Superior temporal gyrus (tissue), 1 donor: Measurements from ENCODE around the gene PPM1H.

ENCODE experiments used
- DNase-seq: peaks from one replicate; pipeline ENCODE4 v3.0.0-alpha.2; 2016; ENCODE audit errors: extremely low spot score

Gene PPM1H

DNA sequence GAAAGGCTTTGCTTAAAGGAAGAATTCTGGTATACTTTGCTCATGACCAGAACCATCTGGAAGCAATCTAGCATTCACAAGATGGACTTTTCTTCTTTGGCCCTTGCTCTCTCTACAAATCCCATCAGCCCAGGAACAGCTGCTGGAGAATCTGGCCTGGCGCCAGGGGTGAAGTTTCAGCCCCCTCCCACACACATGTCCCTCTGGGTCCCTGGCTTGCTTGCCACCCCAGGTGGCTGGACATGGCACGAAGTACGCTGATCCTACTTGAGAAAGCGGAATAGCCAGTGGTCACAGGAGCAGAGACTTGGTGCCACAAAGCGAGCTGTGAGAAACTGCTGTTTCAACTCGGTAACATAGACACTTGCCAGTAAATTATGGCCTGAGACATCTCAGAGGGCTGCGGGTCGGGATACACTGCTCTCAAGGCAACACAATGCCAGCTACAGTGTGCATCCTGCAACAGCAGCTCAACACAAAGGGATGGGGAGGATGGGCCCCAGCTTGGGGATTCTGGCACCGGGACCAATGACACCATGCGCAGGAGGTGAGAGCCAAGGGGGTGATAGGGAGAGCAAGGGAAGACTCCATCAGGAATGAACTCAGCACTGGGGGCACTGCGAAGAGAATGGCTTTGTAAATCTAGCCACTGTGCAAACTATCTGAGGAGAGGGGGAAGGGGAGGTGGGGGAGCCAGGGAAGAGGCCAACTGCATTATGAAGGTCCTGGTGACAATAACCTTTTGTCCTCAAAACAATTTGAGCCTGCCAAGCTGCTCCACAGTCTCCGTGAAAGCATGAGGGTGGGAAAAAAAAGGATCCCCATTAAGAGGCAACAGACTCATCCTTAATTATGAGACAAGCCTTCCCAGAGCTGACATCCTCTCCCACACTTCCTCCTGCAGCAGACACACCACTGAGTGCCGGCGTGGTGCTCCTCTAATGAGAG is 219.9 kb downstream of the PPM1H start:
- DNase-seq, result no peak

DNA sequence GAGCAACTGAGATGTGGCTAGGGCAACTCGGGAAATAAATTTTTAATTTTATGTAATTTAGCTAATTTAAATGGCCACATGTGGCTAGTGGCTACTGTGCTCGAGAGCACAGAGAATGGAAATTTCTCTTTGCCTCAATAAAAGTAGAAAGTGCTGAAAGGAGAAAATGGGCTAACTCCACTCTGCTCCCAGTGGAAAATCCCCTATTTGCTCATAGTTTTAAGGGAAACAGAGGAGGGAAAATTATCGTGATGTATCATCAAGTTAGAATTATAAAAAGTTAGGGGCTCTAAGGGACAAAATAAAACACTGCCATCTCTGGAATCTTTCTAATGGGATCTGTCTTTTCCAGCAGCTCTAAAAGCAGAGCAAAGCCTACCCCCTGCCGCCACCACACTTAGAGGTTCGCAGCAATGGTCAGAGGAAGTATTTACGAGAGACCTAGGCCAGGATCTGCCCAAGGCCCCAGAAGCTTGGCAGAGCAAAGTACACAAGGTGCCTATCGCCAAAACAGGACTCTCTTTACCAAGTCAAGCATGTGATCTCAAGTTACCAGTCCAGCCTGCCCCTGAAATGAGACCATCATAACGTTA is 220.7 kb downstream of the PPM1H start:
- DNase-seq, result no peak

DNA sequence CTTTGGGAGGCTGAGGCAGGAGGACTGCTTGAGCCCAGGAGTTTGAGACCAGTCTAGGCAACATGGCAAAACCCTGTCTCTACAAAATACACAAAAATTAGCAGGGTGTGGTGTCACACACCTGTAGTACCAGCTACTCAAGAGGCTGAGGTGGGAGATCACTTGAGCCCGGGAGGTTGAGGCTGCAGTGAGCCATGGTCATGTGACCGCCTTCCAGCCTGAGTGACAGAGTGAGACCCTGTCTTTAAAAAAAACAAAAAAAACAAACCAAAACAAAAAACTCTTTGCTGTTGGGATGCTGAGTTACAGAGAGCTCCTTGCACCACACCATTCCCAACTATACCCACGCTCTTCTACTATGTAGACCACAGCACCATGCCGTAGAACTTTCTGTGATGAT is 221.2 kb downstream of the PPM1H start:
- DNase-seq, result no peak

DNA sequence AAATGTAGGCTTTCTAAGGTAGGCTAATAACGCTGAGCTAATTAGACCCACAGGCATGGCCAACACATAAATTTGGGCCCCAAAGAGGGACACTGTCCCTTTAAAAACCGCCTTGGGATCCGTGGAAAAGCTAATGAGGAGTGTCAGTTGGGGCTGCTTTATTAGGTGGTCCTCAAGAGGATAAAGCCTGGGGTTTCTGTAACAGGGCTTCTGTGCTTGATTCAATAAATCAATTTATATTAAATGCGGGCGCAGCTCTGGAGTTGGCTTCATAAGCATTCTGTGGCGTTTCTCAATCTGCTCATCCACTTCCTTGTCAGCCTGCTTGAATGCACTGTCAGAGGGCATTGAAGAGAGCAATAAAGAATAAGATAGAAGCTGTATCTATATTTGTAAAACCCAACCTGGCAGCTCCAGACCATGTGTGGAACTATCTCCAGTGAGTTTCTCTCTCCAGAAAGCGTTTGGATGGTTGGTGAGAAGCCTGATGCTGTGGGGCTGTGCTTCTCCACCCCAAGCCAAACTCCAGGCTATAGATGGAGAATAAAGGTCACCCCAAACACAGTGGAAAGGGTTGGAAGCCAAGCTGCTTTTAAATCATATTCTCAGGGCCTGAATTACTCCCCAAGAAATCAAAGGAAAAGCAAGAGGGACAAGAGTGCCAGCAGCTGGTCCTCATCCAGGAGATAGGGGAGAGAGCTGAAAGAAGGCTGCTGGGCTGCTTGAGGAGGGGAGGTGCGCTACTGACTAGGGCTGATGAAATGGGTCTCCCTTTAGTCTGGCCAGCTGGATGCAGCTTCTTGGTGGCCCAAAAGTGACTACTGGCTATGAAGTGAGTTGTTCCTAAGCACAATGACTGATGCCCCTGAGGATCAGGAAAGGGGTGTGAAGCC is 222.0 kb downstream of the PPM1H start:
- DNase-seq, result no peak

DNA sequence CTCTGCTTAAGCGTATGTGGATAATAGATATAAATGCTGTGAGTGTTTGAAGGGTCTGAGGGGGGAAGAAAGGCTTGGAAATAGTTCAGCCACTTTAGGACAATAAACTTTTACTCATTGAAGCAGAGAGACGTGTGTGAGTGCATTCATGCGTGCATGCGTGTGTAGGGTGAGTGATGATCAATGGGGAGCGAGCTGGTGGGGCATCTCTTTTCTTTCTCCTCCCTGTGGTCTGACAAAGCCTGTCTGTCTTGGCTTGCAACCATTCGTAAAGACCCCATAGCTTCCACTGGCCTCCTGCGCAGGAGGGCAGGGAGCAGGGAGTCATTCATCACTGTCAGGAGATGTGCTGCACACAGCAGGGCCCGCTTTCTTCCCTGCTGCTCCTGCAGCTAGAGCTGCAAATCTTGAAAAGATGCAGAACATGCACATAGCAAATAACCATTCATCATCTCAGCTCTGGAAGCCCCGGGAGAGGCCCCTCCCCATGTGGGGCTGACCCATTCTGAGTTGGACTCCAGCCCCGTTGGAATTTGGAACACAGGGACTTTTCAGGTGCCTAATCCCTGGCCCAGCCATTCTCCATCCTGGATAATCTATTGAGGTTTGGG is 223.2 kb downstream of the PPM1H start:
- no peak for DNase-seq

DNA sequence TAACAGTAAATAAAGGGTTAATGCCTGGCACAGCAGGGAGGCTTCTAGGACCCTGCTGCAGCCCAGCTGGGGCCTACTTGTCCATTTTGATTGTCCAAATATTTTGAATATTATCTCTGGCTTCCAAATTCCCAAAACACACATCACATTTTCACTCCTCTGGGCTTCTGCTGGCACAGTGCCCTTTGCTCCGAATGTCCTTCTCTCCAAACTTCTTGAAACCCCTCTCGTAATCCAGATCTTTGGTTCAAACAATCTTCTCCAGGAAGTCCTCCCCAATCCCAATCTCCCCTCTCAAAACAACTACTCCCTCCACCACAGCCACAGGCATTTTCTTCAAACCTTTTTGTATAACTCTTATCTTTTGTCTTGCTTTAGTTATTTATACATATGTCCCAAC is 225.6 kb downstream of the PPM1H start:
- DNase-seq, result no peak

DNA sequence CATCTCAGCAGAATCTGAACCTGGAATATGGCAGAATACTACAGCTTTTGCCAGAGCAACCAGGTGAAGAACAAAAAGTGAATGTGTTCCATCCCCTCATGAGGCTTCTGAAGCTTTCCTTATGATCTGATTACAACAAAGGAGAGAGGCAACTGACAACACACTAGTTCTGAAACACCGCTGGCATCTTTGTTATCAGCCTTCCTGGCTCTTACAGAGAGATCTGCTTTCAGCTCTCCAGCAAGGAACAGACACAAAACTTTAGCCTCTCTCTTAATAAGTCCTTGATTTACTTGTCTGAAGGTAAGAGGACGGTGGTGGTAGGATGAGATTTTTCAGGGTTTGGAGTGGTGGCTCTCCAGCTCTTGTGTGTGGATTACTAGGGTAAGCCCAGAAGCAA is 227.0 kb downstream of the PPM1H start:
- no peak for DNase-seq

DNA sequence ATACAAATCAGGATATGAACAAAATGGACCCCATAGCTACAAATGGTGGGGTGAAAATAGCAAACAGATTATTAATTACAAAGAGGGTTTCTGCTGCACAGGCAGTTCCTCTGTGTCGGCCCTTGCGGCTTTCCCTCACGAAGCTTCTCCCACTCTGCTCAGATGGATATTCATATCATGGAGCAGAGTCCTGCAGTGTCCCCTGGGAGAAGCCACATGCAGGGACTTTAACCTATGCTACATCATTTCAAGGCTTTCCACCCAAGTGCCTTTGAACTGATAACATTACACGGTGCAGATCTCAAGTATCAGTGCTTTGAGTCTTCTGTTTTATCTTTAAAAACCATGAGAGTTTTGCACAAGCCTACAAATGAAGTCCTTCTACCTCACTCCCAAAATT is 229.1 kb downstream of the PPM1H start:
- no peak for DNase-seq

DNA sequence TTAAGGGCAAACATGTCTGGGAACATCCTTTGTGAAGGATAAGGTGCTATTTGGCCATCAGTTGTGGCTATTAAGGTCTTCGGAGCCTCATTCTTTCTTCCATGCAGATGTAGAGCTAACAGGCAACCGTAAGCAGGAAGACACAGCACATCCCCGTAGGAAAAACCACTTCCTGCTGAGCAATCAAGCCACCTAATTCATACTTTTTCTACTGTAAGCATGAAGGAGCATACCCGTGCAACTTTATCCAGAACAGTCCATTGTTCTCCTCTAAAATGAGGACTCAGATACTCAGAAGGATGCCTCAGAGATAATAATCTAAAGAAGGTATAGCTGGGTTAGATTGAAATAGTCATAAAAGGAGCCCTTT is 232.0 kb downstream of the PPM1H start:
- DNase-seq, result no peak

DNA sequence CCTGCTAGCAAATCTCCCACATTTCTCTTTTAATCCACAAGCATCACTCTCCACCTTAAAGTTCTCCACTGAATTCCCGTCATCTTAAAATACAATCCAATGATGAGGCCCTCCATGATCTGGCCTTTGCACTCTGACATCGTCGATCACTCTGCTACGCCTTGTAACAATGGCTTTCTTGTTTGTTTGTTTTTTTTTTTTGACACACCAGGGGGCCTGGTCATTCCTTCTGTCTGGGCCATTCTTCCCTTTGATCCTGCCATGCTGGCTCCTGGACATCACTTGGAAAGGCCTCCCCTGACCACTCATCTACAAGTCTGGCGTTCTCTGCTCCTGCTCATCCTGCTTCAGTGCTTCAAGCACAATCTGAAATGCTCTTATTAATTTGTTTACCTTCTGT is 233.5 kb downstream of the PPM1H start:
- no peak for DNase-seq

DNA sequence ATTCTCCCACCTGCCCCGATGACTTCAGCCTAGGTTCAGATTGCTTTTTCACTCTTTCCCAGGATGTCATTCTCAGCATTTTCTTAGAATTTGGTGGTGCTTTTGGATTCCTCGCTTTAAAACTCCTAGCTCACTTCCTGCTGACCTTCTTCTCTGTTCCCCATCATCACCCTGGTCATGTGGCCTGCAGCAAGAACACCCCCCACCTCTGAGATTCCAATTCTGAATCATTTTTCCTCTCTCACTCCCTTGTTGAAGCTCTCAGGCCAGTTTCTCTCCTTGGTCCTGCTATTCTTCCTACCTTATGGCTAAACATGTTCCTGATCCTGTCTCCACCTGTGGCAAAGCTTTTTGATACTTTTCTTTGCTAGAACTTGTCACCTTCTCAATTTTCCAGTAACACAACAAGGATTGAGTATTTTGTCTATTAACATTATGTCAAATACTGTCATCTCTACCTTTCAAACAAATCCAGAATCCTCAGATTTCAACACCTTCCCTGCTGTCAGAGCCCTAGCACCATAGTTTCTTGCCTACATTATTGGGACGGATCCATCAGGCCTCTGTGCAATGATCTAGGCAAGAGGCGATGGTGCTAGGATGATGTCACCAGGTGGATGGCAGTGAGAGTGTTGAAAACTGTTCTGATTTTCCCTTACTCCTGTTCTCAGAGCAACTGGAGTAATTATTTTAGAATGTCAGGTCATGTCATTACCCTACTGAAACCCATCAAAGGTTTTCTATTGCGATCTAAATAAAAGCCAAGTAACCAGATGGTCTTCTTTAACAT is 234.7 kb downstream of the PPM1H start:
- no peak for DNase-seq

DNA sequence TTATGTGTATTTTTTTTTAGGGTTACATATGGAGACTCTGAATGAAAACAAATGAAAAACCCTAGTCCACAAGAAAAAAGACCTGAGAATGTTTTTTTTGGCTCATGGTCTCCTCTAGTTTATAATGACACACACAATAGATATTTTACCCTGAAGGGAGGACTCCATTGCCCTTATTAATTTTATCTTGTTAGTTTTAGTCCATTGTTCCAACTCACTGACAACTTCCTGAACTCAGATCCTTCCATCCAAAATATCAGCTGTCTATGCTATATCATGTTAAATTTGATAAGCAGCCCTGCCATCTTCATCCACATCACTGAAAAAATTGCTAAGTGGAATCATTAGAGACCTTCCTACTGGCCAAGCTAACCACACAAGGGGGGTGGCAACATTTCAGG is 236.2 kb downstream of the PPM1H start:
- DNase-seq, result no peak

DNA sequence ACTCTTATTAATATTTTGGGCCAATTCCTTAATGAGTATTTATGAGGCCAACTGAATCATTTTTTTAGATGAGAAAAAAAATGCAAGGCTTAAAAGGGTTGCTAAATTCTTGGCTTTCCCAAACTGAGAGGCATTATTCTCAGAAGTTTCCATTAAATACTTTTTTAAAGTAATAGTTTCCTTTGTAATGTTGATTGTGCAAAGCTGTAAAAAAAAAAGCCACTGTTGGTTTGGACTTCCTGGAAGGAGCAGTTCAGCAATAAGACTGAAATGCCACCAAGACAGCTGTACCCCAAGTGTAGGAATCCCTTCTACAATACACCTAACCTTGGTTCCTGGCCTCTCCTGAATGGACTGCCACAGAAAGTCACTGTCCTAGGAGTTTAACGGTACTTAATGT is 237.1 kb downstream of the PPM1H start:
- DNase-seq, result no peak

DNA sequence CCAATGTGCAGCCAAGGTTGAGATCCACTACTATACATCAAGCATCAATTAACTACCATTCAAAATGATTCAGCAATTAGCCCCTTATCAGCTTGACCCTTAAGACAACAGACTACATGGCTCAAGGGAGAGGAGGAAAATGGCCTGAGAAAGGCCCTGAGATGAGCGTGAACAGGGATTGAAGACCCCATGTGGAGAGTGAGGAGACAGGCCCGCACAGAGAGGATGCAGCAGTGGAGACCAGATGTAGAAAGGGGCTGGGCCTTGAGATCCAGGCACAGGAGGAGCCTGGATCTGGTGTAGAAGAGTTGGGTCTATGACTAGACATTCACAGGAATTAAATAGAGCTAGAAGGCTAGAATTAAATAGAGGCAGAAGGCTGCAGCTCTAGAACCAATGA is 239.3 kb downstream of the PPM1H start:
- no peak for DNase-seq

DNA sequence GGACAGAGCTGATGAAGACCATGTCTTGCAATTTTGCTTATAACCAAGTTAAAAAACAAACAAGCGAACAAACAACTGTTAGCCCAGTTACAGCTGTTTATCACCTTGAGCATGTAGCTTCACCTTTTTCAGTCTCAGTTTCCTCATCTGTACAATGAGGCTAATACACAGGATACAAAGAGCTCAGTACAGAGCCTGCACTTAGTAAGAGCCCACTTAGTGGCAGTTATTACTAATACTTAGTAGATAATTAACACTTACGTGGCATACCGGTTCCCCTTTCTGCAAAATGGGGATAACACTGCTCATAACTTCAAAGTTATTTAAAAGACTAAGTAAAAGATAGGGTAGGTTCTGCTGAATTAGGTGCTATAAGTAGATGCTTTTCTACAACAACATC is 240.3 kb downstream of the PPM1H start:
- no peak for DNase-seq

DNA sequence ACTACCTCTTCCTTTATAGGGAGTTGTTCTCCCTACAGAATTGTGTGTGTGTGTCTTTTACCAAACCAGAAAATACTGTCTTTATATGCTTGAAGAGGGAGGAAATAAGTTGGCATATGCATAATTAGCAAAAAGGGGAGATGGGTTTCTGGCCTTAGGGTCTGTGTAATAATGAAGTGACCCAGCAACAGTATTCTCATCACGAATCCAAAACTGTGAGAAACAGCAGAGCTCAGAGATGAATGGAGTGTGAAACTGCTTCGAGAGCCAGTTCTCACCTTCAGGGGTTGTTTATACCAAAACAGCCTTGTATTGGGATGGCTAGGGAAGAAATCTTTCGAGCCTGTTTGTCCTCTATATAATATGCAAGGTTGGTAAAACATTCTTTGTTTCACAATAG is 240.8 kb downstream of the PPM1H start:
- no peak for DNase-seq

DNA sequence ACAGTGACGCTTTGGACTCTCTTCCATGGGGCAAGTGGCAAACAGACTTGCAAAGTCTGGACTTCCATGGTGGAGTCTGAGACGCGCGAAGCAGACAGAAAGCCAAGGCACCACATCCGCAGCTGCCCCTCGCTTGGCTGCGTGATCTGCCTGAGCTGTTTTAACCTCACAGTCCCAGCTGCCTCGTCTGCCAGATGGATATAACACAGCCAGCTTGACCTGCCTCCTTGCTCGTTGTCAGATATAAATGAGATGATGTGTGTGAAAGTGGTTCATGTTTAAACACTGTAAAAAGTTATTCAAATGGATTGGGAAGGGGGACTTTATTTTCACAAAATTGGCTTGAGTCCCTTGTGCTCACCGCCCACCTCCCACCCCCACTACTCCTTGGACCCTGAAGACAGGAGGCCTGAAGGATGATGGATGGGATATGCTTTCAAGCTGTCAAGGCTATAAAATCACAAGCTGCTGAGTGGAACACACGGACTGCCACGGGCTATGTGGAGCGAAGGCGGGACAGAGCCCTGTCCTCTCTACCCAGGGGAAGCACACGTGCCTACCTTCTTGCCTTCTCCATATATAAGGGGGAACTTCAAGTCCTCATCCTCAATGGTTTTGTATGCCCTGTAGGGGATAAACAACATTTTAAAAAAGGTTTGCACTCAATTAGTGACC is 241.4 kb downstream of the PPM1H start:
- no peak for DNase-seq

DNA sequence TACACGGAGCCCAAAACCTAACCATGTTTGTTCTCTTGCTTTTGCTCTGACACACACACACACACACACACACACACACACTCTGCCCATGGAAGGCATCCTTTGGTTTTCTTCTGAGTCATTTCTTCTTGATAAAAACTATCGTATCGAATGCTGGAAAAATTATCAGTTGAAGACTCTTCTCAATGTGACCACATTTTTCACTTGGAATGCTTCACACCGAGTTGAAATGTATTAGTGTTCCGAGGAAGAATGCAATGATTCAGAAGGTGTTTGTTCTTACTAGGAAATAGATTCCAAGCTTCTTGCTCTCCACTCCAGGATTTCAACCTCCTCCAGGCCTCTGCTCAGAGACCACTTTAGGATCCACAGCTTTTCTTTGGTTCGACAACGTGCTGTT is 242.1 kb downstream of the PPM1H start:
- no peak for DNase-seq

DNA sequence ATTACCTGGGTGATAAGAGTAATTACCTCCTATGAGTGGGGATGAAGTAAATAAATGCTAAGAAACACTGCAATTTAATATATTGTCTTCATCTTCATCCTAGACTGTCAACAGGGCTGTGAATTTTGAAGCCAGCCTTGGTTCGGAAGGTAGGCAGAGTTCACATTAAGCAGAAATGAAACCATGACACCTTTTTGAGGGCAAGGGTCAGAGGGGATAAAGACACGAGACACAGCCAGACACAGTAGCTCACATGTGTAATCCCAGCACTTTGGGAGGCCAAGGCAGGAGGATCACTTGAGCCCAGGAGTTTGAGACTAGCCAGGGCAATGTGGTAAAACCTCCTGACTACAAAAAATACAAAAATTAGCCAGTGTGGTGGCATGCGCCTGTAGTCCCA is 243.6 kb downstream of the PPM1H start:
- no peak for DNase-seq

DNA sequence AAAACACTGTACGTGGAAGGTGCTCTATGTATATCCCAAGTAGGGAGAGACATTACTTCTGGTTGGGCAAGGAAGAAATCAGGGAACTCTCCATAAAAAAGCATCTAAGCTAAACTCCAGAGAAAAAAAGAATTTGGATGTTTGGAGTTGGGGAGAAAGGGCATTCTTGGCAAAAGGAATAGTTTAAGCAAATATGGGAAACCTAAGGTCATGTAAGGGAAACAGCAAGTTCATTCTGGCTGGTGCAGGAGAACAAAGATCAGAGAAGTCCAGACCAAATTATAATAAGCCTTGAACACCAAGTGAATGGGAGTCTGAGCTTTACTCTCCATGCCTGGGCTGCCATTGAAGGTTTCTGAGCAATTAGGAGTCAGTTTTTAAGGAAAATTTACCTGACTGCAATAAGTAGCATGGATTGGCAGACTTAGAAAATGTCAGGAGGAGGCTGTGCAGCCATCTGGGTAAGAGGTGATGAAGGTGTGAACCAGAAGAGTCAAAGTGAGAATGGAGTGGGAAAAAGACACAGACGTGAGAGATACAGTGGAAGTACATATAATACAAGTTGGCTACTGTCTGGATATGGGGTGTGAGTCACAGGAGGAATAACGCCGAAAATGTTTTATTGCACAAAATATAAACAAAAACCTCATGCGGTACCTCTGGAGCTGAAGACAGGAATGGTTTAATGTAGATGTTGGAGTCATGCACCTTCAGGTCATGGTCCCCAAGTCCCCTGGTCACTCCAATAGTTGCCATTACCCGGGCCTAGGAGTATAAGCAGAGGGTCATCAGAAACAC is 245.7 kb downstream of the PPM1H start:
- DNase-seq, result no peak
